ENCODE data around the gene DCAF15. TPM values are rescaled to one million over a fixed set of nuclear protein-coding genes. Genes with fewer than 3 reads are reported as not detected.

The DCAF15 gene
- total and polyA plus RNA-seq, 2 donors from 2014 or later, result 21.9 to 35.5 TPM

DNA sequence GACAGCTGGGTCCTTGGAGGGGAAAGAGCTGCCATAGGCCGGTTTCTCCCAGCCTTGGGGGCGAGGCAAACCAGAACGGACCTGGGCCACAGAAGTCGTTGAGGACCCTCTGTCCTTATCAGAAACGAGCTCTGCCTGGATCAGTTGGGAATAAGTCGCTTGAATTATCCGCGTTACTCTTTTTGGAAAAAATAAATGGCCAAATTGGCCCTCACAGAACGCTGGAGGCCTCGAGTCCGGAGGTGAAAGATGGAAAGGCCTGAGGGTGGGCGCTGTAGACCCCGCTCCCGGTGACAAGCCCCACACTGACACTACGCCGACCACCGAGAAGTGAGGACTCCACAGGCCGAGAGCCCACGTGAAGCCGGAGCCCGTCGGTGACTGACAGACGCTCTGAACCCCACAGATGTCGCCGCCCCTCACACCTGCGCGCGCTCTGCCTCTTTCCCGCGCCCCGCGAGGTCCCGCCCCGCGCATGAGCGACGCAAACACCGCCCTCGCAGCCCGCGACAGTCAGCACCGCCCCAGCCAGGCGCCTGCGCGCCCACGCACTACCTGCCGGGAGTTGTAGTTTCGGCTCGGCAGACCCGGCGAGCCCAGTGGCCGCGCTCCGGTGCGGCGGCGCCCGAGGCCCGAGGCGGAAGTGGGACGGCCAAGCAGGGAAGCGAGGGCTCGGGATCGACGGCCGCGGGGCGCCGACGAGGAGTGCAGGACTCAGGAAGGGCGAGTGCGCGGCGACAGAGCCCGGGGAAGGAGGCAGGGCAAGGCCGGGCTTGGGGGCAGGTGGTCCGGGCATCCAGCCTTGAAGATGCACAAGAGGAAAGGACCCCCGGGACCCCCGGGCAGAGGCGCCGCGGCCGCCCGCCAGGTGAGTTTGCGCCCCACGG lies 46.4 kb upstream of the DCAF15 start, which contains the start of the genes BRME1 and CC2D1A:
BRME1 (minus strand) TSS at position 484 of the 887 bp plus-strand sequence. CDS start 1,225 bp downstream, outside the sequence.
CC2D1A (plus strand) TSS at position 568 of the 887 bp plus-strand sequence; CDS start at position 809, 241 bp downstream.
- H3K4me1 ChIP-seq (ENCODE audit: control insufficient read depth in 2 of 3, insufficient read depth in 2 of 3, low read depth in 1 of 3, low read length in 3 of 3), result peaks cover 0 to 10% (median 4%) of the 10 kb centered on the region in 3 donors
- FAIRE-seq, result no peak
- peak within 1 kb of the TSS; percentile 60 to 78 (median 61) for H3K4me3 ChIP-seq (ENCODE audit: low read length in 3 of 3)
- no peaks in the 10 kb centered on the region for H3K27me3 ChIP-seq (ENCODE audit: control insufficient read depth, insufficient read depth, low read length)
- H3K36me3 ChIP-seq (ENCODE audit: control insufficient read depth in 2 of 3, insufficient read depth in 3 of 3, low read length in 3 of 3), result peaks cover 0 to 3% (median 0%) of the 10 kb centered on the region in 3 donors
- DNase-seq, result peak; percentile 94 to 98 (median 94)
- peak within 1 kb of the TSS in 1 of 2 donors; percentile 44 for H3K27ac ChIP-seq (ENCODE audit: low read depth in 2 of 2, low read length in 2 of 2)
- peak within 1 kb of the TSS; percentile 15 to 80 (median 45) for H3K9ac ChIP-seq (ENCODE audit: low read length in 3 of 3)
- TF ChIP-seq, protein P1, sequence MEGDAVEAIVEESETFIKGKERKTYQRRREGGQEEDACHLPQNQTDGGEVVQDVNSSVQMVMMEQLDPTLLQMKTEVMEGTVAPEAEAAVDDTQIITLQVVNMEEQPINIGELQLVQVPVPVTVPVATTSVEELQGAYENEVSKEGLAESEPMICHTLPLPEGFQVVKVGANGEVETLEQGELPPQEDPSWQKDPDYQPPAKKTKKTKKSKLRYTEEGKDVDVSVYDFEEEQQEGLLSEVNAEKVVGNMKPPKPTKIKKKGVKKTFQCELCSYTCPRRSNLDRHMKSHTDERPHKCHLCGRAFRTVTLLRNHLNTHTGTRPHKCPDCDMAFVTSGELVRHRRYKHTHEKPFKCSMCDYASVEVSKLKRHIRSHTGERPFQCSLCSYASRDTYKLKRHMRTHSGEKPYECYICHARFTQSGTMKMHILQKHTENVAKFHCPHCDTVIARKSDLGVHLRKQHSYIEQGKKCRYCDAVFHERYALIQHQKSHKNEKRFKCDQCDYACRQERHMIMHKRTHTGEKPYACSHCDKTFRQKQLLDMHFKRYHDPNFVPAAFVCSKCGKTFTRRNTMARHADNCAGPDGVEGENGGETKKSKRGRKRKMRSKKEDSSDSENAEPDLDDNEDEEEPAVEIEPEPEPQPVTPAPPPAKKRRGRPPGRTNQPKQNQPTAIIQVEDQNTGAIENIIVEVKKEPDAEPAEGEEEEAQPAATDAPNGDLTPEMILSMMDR (IDR thresholded peaks at IDR 0.05; ENCODE audit: borderline replicate concordance, extremely low read depth, insufficient read depth), result peak; percentile 0
- no peaks in the 10 kb centered on the region for H3K9me3 ChIP-seq (ENCODE audit: control insufficient read depth in 2 of 3, insufficient read depth in 1 of 3, low read length in 3 of 3)
- intact Hi-C loops (cut with DNase I), result no loop called here

- Histone ChIP-seq H3K36me3 (ENCODE audit: control insufficient read depth in 2 of 3, insufficient read depth in 3 of 3, low read length in 3 of 3) (peaks cover 0 to 3% (median 0%) of the 10 kb centered on the region in 3 donors), H3K27ac (ENCODE audit: low read depth in 2 of 2, low read length in 2 of 2) (no peak overlapping the region), H3K9me3 (ENCODE audit: control insufficient read depth in 2 of 3, insufficient read depth in 1 of 3, low read length in 3 of 3) (no peaks in the 10 kb centered on the region), H3K4me1 (ENCODE audit: control insufficient read depth in 2 of 3, insufficient read depth in 2 of 3, low read depth in 1 of 3, low read length in 3 of 3) (peaks cover 0 to 10% (median 4%) of the 10 kb centered on the region in 3 donors), H3K9ac (ENCODE audit: low read length in 3 of 3) (peak overlapping the region in 2 of 3 donors; percentile 45 to 80), H3K4me3 (ENCODE audit: low read length in 3 of 3) (peak overlapping the region; percentile 14 to 78 (median 61)), H3K27me3 (ENCODE audit: control insufficient read depth, insufficient read depth, low read length) (no peaks in the 10 kb centered on the region)
- intact Hi-C loops (cut with DNase I), result no loop called here
- TF ChIP-seq, protein P1 (IDR thresholded peaks at IDR 0.05; ENCODE audit: borderline replicate concordance, extremely low read depth, insufficient read depth), result no peak
- FAIRE-seq, result no peak
- peak in 1 of 5 donors; percentile 21 for DNase-seq
Measured at GRCh38 chr19:13906521-13906904, 45.8 kb upstream of the DCAF15 start.

- Histone ChIP-seq H3K4me3 (ENCODE audit: low read length in 3 of 3) (peak overlapping the region; percentile 14 to 78 (median 61)), H3K27ac (ENCODE audit: low read depth in 2 of 2, low read length in 2 of 2) (no peak overlapping the region), H3K4me1 (ENCODE audit: control insufficient read depth in 2 of 3, insufficient read depth in 2 of 3, low read depth in 1 of 3, low read length in 3 of 3) (peaks cover 0 to 10% (median 4%) of the 10 kb centered on the region in 3 donors), H3K9ac (ENCODE audit: low read length in 3 of 3) (peak overlapping the region in 1 of 3 donors; percentile 80), H3K27me3 (ENCODE audit: control insufficient read depth, insufficient read depth, low read length) (no peaks in the 10 kb centered on the region), H3K36me3 (ENCODE audit: control insufficient read depth in 2 of 3, insufficient read depth in 3 of 3, low read length in 3 of 3) (peaks cover 0 to 3% (median 0%) of the 10 kb centered on the region in 3 donors), H3K9me3 (ENCODE audit: control insufficient read depth in 2 of 3, insufficient read depth in 1 of 3, low read length in 3 of 3) (no peaks in the 10 kb centered on the region)
- no peak for DNase-seq
- TF ChIP-seq, protein P1 (IDR thresholded peaks at IDR 0.05; ENCODE audit: borderline replicate concordance, extremely low read depth, insufficient read depth), result no peak
- no peak for FAIRE-seq
- intact Hi-C loops (cut with DNase I), result no loop called here
Measured at GRCh38 chr19:13906910-13907309, 45.4 kb upstream of the DCAF15 start.

Data from kidney (tissue), 14 donors.